ENCODE measurements around the gene BICDL1.

Gene BICDL1

GRCh38 chr12:120054293-120054692 is 65.3 kb downstream of the BICDL1 start:
- H3K79me2 ChIP-seq (ENCODE audit: insufficient read depth, low read length) = no peaks in the 10 kb centered on the region
- H3K4me3 ChIP-seq (ENCODE audit: insufficient read depth, low read length, poor library complexity, severe bottlenecking) = no peak overlapping the region
- H2AFZ ChIP-seq (ENCODE audit: low read depth, low read length, severe bottlenecking) = no peak overlapping the region
- TF ChIP-seq, protein P1, sequence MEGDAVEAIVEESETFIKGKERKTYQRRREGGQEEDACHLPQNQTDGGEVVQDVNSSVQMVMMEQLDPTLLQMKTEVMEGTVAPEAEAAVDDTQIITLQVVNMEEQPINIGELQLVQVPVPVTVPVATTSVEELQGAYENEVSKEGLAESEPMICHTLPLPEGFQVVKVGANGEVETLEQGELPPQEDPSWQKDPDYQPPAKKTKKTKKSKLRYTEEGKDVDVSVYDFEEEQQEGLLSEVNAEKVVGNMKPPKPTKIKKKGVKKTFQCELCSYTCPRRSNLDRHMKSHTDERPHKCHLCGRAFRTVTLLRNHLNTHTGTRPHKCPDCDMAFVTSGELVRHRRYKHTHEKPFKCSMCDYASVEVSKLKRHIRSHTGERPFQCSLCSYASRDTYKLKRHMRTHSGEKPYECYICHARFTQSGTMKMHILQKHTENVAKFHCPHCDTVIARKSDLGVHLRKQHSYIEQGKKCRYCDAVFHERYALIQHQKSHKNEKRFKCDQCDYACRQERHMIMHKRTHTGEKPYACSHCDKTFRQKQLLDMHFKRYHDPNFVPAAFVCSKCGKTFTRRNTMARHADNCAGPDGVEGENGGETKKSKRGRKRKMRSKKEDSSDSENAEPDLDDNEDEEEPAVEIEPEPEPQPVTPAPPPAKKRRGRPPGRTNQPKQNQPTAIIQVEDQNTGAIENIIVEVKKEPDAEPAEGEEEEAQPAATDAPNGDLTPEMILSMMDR (IDR thresholded peaks at IDR 0.05; ENCODE audit: insufficient read depth, low read length, poor library complexity, severe bottlenecking) = no peak
- TF ChIP-seq EZH2phosphoT487 (conservative IDR thresholded peaks at IDR 0.05; ENCODE audit: low read length) = no peak
- no peak overlapping the region for H3K4me2 ChIP-seq (ENCODE audit: low read depth, low read length, poor library complexity, severe bottlenecking)
- no peaks in the 10 kb centered on the region for H3K27me3 ChIP-seq (ENCODE audit: low read length)
- H3K9ac ChIP-seq (ENCODE audit: low read length) = no peak overlapping the region
- no peak overlapping the region for H3K27ac ChIP-seq (ENCODE audit: low read depth, low read length)
- no peaks in the 10 kb centered on the region for H3K9me3 ChIP-seq (ENCODE audit: insufficient read depth, low read length)
- no peaks in the 10 kb centered on the region for H3K9me2 ChIP-seq (replicated peaks; ENCODE audit: insufficient read depth, low read length)
- H3F3A ChIP-seq (ENCODE audit: insufficient read depth) = no peaks in the 10 kb centered on the region
- H3K36me3 ChIP-seq (ENCODE audit: low read length) = no peaks in the 10 kb centered on the region
- H4K20me1 ChIP-seq (ENCODE audit: low read depth, low read length) = no peaks in the 10 kb centered on the region

DNA sequence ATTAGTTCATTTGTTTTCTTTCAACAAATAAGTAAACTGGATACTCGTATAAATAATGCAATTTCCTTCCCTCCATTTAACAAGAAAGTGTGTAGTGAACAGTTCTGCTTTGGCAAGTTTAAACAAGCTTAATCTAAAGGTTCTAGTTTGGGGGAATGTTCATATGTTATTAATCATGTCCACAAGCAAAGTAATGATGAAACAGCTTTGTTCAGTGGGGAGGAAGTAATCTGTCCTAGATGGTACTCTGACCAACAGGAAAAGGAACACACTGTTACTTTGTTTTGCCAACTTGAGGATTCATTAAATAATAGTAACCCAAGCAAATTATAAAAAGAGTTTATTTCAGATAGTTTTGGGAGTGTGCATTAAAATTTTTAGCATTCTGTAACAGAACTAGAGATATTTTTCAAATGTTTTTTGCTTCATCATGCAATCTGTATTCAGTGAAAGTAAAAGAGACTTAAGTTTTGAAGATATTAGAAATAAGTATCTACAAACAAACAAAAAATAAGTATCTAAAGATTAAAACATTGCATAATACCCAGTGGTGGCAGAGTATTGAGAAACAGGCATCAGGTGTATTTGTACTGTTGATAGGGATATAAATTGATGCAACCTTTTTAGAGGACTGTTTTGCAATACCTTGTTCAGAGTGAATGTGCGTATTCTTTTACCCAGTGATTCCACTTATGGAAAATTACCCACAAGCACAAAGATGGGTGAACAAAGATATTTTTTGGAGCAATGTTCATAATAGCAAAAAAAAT is 66.4 kb downstream of the BICDL1 start:
- no peak overlapping the region for H3K4me2 ChIP-seq (ENCODE audit: low read depth, low read length, poor library complexity, severe bottlenecking)

DNA sequence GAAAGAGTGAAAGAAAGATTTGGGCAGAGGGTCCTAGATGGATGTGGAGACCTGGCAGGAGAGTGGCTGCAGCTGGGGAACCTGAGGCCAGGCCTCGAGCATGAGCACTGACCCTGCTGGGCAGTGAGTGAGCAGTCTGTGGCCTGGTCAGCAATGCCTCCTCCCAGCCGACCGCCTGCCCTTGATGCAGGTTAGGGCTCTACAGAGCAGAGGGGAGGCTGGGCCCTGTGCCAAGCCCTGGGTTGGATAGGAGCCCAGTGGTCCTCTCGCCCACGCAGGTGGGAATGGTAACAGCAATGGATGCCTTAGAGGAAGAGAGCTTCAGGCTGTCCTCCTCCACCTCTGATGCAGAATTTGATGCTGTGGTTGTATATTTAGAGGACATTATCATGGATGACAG is 67.7 kb downstream of the BICDL1 start:
- Histone ChIP-seq H3K9me2 (replicated peaks; ENCODE audit: insufficient read depth, low read length) (no peaks in the 10 kb centered on the region), H3K4me3 (ENCODE audit: insufficient read depth, low read length, poor library complexity, severe bottlenecking) (no peak overlapping the region), H3K9me3 (ENCODE audit: insufficient read depth, low read length) (no peaks in the 10 kb centered on the region), H4K20me1 (ENCODE audit: low read depth, low read length) (no peaks in the 10 kb centered on the region), H2AFZ (ENCODE audit: low read depth, low read length, severe bottlenecking) (no peak overlapping the region), H3K79me2 (ENCODE audit: insufficient read depth, low read length) (no peaks in the 10 kb centered on the region), H3K9ac (ENCODE audit: low read length) (no peak overlapping the region), H3K27ac (ENCODE audit: low read depth, low read length) (no peak overlapping the region), H3K36me3 (ENCODE audit: low read length) (no peaks in the 10 kb centered on the region), H3F3A (ENCODE audit: insufficient read depth) (no peaks in the 10 kb centered on the region), H3K4me2 (ENCODE audit: low read depth, low read length, poor library complexity, severe bottlenecking) (no peak overlapping the region), H3K27me3 (ENCODE audit: low read length) (no peaks in the 10 kb centered on the region)
- TF ChIP-seq EZH2phosphoT487 (conservative IDR thresholded peaks at IDR 0.05; ENCODE audit: low read length) = no peak
- TF ChIP-seq, protein P1 (IDR thresholded peaks at IDR 0.05; ENCODE audit: insufficient read depth, low read length, poor library complexity, severe bottlenecking) = no peak

More for the DNA sequence above, 66.4 kb downstream of the BICDL1 start:
- Histone ChIP-seq H3K9ac (ENCODE audit: low read length) (no peak overlapping the region), H3K4me3 (ENCODE audit: insufficient read depth, low read length, poor library complexity, severe bottlenecking) (no peak overlapping the region), H3K9me3 (ENCODE audit: insufficient read depth, low read length) (no peaks in the 10 kb centered on the region), H3K36me3 (ENCODE audit: low read length) (no peaks in the 10 kb centered on the region), H3K27ac (ENCODE audit: low read depth, low read length) (no peak overlapping the region), H3K79me2 (ENCODE audit: insufficient read depth, low read length) (no peaks in the 10 kb centered on the region), H3K9me2 (replicated peaks; ENCODE audit: insufficient read depth, low read length) (no peaks in the 10 kb centered on the region), H4K20me1 (ENCODE audit: low read depth, low read length) (no peaks in the 10 kb centered on the region), H3K27me3 (ENCODE audit: low read length) (no peaks in the 10 kb centered on the region), H3F3A (ENCODE audit: insufficient read depth) (no peaks in the 10 kb centered on the region), H2AFZ (ENCODE audit: low read depth, low read length, severe bottlenecking) (no peak overlapping the region)
- TF ChIP-seq EZH2phosphoT487 (conservative IDR thresholded peaks at IDR 0.05; ENCODE audit: low read length) = no peak
- TF ChIP-seq, protein P1 (IDR thresholded peaks at IDR 0.05; ENCODE audit: insufficient read depth, low read length, poor library complexity, severe bottlenecking) = no peak
